Measurements from ENCODE around the gene RERE.

- TF ChIP-seq EZH2 (IDR thresholded peaks at IDR 0.05), result no peak
- no peak for TF ChIP-seq FOXP2 (optimal IDR thresholded peaks at IDR 0.05; ENCODE audit: control extremely low read depth, extremely low read length, insufficient read depth)
- no peak for TF ChIP-seq POLR2AphosphoS5 (IDR thresholded peaks at IDR 0.05; ENCODE audit: borderline replicate concordance, low read depth, low read length)
Measured at GRCh38 chr1:8478566-8478965, 338.9 kb downstream of the RERE start.

All from SK-N-MC (cell line).